Stimulated activated memory B cell treated with anti-CD40 and anti-IgM and Interleukin-4, amounts not matched to agents 10 μg/mL and 1 μg/mL and 100 μg/mL, for 72 hours (primary cell): Measurements from ENCODE around the gene REXO4.
A peak's percentile ranks its signal among the peaks of the same experiment; 100 is the strongest.

Experiments used
- ATAC-seq: fragments of 150-1000 bp; cut with Tn5 transposase; 2 replicates; pipeline ENCODE4 v1.10.0; 2021
- H3K27ac Mint-ChIP-seq: one replicate; pipeline ENCODE4 v1.8.0; 2022; ENCODE audit warnings: mild to moderate bottlenecking, mixed read lengths
- H3K27me3 Mint-ChIP-seq: one replicate; pipeline ENCODE4 v1.8.0; 2022; ENCODE audit warnings: mixed read lengths
- H3K36me3 Mint-ChIP-seq: one replicate; pipeline ENCODE4 v1.8.0; 2022; ENCODE audit warnings: mixed read lengths
- H3K4me1 Mint-ChIP-seq: one replicate; pipeline ENCODE4 v1.8.0; 2022; ENCODE audit warnings: mixed read lengths
- H3K4me3 Mint-ChIP-seq: one replicate; pipeline ENCODE4 v1.8.0; 2022; ENCODE audit warnings: mild to moderate bottlenecking, moderate library complexity, mixed read lengths
- H3K9me3 Mint-ChIP-seq: one replicate; pipeline ENCODE4 v1.8.0; 2022; ENCODE audit warnings: mixed read lengths

REXO4 gene

GRCh38 chr9:133417541-133418461 is at the start of gene REXO4:
Gene REXO4 (minus strand): TSS chr9:133418010. CDS start chr9:133417844, 166 bp downstream.
- Mint-ChIP-seq H3K27me3 (no peaks in the 10 kb centered on the region), H3K36me3 (peaks cover 34% of the 10 kb centered on the region), H3K27ac (peak within 1 kb of the TSS; percentile 99), H3K4me3 (peak within 1 kb of the TSS; percentile 93), H3K4me1 (peaks cover 76% of the 10 kb centered on the region), H3K9me3 (peaks cover 5% of the 10 kb centered on the region)
- ATAC-seq, result peak; percentile 86

DNA sequence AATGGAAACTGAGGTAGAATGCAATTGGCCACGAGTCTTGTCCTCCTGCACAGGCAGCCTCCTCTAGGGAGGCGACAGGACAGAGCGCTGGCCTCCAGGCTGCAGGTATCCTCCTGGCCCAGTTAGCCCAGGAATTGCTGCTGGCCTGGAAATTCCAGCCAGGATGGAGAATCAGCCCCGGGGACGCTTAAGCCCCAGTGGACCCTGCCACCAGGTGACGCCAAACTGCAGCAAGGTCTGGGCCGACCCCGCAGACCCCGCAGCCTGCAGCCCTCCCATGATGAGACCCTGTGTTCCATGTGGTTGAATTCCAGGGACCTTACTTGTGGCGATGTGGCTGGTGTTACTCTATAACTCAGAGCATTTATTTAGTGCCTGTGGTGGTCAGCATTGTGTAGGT is 49.3 kb upstream of the REXO4 start:
- Mint-ChIP-seq H3K9me3 (no peaks in the 10 kb centered on the region), H3K36me3 (peaks cover 23% of the 10 kb centered on the region)

DNA sequence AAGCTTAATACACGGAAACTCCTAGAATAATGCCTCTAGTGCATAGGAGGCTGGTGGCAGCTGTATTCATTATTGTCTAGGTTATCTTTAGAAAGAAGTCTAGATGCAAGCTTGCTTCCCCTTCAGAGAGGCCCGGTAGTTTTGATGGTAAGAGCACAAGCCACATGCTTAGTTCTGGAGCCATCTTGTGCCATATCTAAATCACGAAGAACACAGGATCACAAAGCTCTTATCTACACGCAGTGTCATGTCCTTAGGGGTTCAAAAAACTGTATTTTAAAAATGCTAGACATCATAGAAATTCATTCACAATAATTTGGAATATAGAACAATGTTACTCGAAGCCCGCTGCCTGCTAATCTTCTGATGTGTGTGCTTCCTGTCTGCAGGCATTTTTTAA is 48.2 kb upstream of the REXO4 start:
- H3K9me3 Mint-ChIP-seq, result no peaks in the 10 kb centered on the region
- H3K27me3 Mint-ChIP-seq, result no peaks in the 10 kb centered on the region
- H3K36me3 Mint-ChIP-seq, result peaks cover 16% of the 10 kb centered on the region
- no peak overlapping the region for H3K4me3 Mint-ChIP-seq
- ATAC-seq, result no peak
- no peak overlapping the region for H3K27ac Mint-ChIP-seq
- peaks cover 52% of the 10 kb centered on the region for H3K4me1 Mint-ChIP-seq

More for the DNA sequence above, 49.3 kb upstream of the REXO4 start:
- peaks cover 49% of the 10 kb centered on the region for H3K4me1 Mint-ChIP-seq
- no peak overlapping the region for H3K27ac Mint-ChIP-seq
- H3K27me3 Mint-ChIP-seq, result no peaks in the 10 kb centered on the region
- no peak for ATAC-seq
- H3K4me3 Mint-ChIP-seq, result no peak overlapping the region

GRCh38 chr9:133464638-133465037 is 46.8 kb upstream of the REXO4 start:
- H3K36me3 Mint-ChIP-seq, result peaks cover 9% of the 10 kb centered on the region
- H3K9me3 Mint-ChIP-seq, result no peaks in the 10 kb centered on the region
- ATAC-seq, result no peak
- peaks cover 46% of the 10 kb centered on the region for H3K4me1 Mint-ChIP-seq
- H3K27ac Mint-ChIP-seq, result peak overlapping the region; percentile 81
- H3K27me3 Mint-ChIP-seq, result no peaks in the 10 kb centered on the region
- no peak overlapping the region for H3K4me3 Mint-ChIP-seq

- H3K36me3 Mint-ChIP-seq, result peaks cover 9% of the 10 kb centered on the region
- peak overlapping the region; percentile 81 for H3K27ac Mint-ChIP-seq
- H3K9me3 Mint-ChIP-seq, result no peaks in the 10 kb centered on the region
- peaks cover 43% of the 10 kb centered on the region for H3K4me1 Mint-ChIP-seq
- H3K27me3 Mint-ChIP-seq, result no peaks in the 10 kb centered on the region
- ATAC-seq, result no peak
- H3K4me3 Mint-ChIP-seq, result no peak overlapping the region
Observed at GRCh38 chr9:133463864-133464615, 46.2 kb upstream of the REXO4 start.

DNA sequence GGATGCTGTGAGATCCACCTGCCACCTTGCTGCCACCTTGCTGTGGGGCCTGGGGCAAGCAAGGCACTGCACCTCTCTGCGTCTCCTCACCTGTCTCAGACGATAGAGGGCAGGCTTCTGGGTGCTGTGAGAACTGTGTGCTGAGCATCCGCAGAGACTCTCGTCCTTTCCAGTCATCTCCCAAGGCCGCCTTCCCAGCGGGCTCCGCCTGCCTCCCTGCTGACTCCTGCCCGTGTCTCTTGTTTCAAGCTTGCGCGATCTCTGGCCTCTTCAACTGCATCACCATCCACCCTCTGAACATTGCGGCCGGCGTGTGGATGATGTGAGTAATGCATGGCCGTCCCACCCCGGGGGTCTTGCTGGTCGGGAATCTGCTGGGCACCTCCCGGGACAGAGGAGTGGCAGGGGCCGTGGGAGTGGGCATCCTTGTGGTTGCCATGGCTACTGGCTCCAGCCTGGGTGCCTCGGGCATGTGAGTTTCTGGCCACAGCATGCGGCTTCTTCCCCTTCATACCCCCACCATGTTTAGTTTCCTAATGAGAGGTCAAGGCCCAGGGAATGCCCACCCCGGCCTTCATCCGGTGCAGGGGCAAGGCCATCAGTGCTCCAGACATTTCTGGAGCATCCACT is 45.5 kb upstream of the REXO4 start:
- peak overlapping the region; percentile 81 for H3K27ac Mint-ChIP-seq
- peaks cover 43% of the 10 kb centered on the region for H3K4me1 Mint-ChIP-seq
- no peaks in the 10 kb centered on the region for H3K27me3 Mint-ChIP-seq
- H3K9me3 Mint-ChIP-seq, result no peaks in the 10 kb centered on the region
- no peak for ATAC-seq
- H3K36me3 Mint-ChIP-seq, result peaks cover 9% of the 10 kb centered on the region
- H3K4me3 Mint-ChIP-seq, result no peak overlapping the region

DNA sequence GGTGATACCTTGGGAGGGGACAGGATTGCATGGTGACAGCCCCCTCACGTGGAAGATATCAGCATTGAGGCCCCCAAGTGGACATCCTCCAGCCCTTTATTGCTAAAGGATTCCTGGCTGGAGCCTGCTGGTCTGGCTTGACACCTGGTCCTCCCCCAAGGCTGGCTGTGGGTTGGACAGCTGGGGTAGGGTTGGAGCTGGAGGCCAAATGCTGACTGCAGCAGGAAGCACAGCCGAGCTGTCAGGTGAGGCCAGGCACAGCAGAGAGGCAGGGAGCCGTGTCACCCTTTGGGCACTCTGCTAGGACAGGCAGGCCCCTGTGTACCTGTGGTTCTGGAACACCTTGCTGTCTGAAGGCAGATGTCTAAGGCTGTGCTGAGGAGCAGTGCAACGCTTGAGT is 44.2 kb upstream of the REXO4 start:
- no peak overlapping the region for H3K4me3 Mint-ChIP-seq
- H3K9me3 Mint-ChIP-seq, result no peaks in the 10 kb centered on the region
- peaks cover 9% of the 10 kb centered on the region for H3K36me3 Mint-ChIP-seq

DNA sequence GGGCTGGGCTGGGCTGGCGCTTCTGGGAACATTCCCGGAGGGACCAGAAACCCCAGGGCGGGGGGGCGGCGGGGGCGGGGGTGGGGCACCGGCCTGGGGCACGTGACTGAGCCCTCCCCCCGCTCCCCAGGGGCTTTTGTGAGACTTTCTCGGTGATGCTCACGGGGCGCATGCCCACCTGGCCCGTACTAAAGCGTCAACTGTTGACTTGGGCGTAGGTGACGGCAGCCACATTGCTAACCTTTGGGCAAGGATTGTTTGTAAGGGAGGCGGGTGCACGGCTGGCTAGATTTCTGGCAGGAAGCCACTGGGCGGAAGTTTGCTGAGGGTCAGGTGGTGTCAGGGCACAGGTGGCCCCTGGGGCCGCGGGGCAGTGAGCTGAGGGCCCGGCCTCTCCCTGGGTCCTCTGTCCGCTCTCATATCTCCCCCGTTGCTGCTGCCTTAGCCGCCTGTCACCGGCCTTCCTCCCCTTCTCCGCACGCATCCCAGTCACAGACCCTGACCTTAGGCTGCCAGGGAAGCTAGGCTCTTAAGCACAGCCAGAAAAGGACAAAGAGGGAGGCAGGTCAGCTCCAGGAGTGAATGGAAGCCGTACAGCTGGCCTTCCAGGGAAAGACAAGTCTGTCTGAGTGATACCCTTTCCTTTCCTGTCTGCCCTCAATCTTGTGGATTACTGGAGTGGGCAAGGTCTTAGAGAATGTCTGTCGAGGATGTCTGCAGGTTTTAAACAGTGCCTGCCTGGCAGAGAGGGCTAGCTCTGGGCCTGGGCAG is 42.8 kb upstream of the REXO4 start:
- peak; percentile 65 for ATAC-seq
- Mint-ChIP-seq H3K9me3 (no peaks in the 10 kb centered on the region), H3K27me3 (peaks cover 10% of the 10 kb centered on the region), H3K27ac (peak overlapping the region; percentile 97), H3K4me1 (peaks cover 43% of the 10 kb centered on the region), H3K36me3 (peaks cover 9% of the 10 kb centered on the region), H3K4me3 (peak overlapping the region; percentile 80)

More for the DNA sequence above, 44.2 kb upstream of the REXO4 start:
- peak overlapping the region; percentile 97 for H3K27ac Mint-ChIP-seq
- H3K4me1 Mint-ChIP-seq, result peaks cover 43% of the 10 kb centered on the region
- no peak for ATAC-seq
- H3K27me3 Mint-ChIP-seq, result no peaks in the 10 kb centered on the region

DNA sequence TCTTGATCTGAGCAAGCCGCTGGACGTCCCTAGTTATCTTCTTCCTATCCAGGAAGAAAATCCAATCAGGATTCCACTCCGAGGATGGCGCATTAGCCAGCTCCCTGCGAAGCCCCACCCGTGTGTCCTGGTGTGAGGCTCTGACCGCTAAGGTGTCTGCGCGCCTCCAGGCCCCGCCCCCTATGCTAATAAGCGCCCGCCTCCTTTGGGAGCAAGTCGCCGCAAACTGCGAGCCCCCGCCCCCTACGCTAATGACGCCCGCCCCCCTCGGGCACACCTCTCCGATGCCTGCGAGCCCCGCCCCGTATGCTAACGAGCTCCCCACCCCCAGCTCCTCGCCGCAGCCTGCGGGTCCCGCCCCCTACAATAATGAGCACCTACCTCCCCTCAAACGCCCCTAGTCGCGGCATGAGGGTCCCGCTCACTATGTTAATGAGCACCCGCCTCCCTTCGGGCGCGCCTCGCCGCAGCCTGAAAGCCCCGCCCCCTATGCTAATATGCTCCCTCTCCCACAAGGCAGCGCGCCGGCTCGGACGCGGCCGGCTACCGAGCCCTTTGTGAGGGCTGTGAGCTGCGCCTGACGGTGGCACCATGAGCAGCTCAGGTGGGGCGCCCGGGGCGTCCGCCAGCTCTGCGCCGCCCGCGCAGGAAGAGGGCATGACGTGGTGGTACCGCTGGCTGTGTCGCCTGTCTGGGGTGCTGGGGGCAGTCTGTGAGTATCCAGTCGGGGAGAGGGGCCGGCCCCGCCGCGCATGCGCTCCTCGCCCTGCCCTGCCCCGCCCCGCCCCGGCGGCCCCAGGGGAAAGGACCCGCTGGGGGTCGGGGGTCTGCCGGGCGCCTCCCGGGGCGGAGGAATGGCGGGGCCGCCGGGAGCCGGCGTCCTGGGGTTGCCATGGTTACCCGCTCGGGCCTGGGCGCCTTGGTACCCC is 41.9 kb upstream of the REXO4 start, which contains the start of gene CACFD1:
CACFD1 (plus strand) TSS at position 503 of the 929 bp plus-strand sequence; CDS start at position 592, 89 bp downstream.
- Mint-ChIP-seq H3K4me3 (peak within 1 kb of the TSS; percentile 94), H3K27me3 (peaks cover 18% of the 10 kb centered on the region)
- ATAC-seq, result peak; percentile 88

GRCh38 chr9:133458643-133459312 is 41.0 kb upstream of the REXO4 start:
- Mint-ChIP-seq H3K4me1 (peaks cover 33% of the 10 kb centered on the region), H3K4me3 (peak overlapping the region; percentile 94), H3K9me3 (no peaks in the 10 kb centered on the region), H3K36me3 (peaks cover 3% of the 10 kb centered on the region), H3K27ac (peak overlapping the region; percentile 97), H3K27me3 (peaks cover 27% of the 10 kb centered on the region)
- ATAC-seq, result no peak

More for the DNA sequence above, 41.9 kb upstream of the REXO4 start, which contains the start of gene CACFD1:
- Mint-ChIP-seq H3K4me1 (peaks cover 42% of the 10 kb centered on the region), H3K27ac (peak within 1 kb of the TSS; percentile 97), H3K36me3 (peaks cover 9% of the 10 kb centered on the region), H3K9me3 (no peaks in the 10 kb centered on the region)

- ATAC-seq, result no peak
- H3K4me3 Mint-ChIP-seq, result no peak overlapping the region
- no peak overlapping the region for H3K27ac Mint-ChIP-seq
- H3K27me3 Mint-ChIP-seq, result peaks cover 27% of the 10 kb centered on the region
- H3K4me1 Mint-ChIP-seq, result peaks cover 22% of the 10 kb centered on the region
- H3K9me3 Mint-ChIP-seq, result no peaks in the 10 kb centered on the region
- H3K36me3 Mint-ChIP-seq, result no peaks in the 10 kb centered on the region
Observed at GRCh38 chr9:133457748-133458147, 39.9 kb upstream of the REXO4 start.

DNA sequence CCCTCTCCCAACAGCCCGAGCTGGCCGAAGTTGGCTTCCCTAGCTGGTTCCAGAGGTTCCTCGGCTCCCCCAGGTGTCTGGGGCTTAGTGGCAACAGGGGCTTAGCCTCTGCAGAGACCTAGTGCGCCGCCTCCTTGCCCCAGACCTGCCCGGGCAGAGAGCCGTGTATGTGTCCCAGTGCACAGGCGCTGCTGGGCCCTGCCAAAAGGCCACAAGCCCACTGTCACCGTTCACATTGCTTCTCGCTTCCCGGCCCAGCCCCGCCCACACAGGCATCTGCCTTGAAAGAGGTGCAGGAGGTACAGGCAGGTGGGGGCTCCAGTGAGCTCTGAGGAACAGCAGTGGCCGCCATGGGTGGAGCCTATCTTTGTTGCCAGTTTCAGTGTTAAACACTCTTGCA is 39.4 kb upstream of the REXO4 start:
- Mint-ChIP-seq H3K36me3 (no peaks in the 10 kb centered on the region), H3K9me3 (no peaks in the 10 kb centered on the region), H3K4me3 (no peak overlapping the region), H3K27ac (no peak overlapping the region), H3K4me1 (peaks cover 19% of the 10 kb centered on the region), H3K27me3 (peaks cover 27% of the 10 kb centered on the region)
- no peak for ATAC-seq

GRCh38 chr9:133456409-133456808 is 38.6 kb upstream of the REXO4 start:
- H3K36me3 Mint-ChIP-seq, result no peaks in the 10 kb centered on the region
- no peak overlapping the region for H3K27ac Mint-ChIP-seq
- no peaks in the 10 kb centered on the region for H3K9me3 Mint-ChIP-seq
- peaks cover 27% of the 10 kb centered on the region for H3K27me3 Mint-ChIP-seq
- no peak for ATAC-seq
- H3K4me1 Mint-ChIP-seq, result peaks cover 16% of the 10 kb centered on the region
- H3K4me3 Mint-ChIP-seq, result no peak overlapping the region
